Transverse colon (tissue), 4 donors: Measurements from ENCODE around the gene TRAF6.

Source experiments
- CTCF ChIP-seq, 5 experiments: fragments of 200-600 bp in 3 of 5; fragments of 450-650 bp in 2 of 5; sonication (generic) in 3 of 5; IDR thresholded peaks; 1 replicate in 2 of 5; 2 replicates in 3 of 5; pipeline ENCODE4 v1.5.1; 2016 to 2017; ENCODE audit warnings: antibody characterized with exemption in 5 of 5, inconsistent platforms in 3 of 5, mild to moderate bottlenecking in 2 of 5, moderate library complexity in 1 of 5
- EP300 ChIP-seq: sonication (generic); formaldehyde crosslinking; IDR thresholded peaks from one replicate; pipeline ENCODE4 v1.6.1; 2017; ENCODE audit warnings: antibody characterized with exemption, low read depth
- POLR2A ChIP-seq: fragments of 450-650 bp; IDR thresholded peaks from one replicate; pipeline ENCODE4 v1.6.1; 2016; ENCODE audit warnings: antibody characterized with exemption, mild to moderate bottlenecking, moderate library complexity
- POLR2AphosphoS5 ChIP-seq, 3 donors: sonication (generic); formaldehyde crosslinking; IDR thresholded peaks; one replicate each; pipeline ENCODE4 v1.6.1; 2016; ENCODE audit warnings: antibody characterized with exemption in 3 of 3

- no peak for TF ChIP-seq CTCF (IDR thresholded peaks at IDR 0.05)
- TF ChIP-seq EP300, result no peak
- no peak for TF ChIP-seq POLR2A
- no peak for TF ChIP-seq POLR2AphosphoS5 (IDR thresholded peaks at IDR 0.05)
Measured at GRCh38 chr11:36509201-36509639, 852 bp downstream of the TRAF6 start.
